Hematopoietic multipotent progenitor cell treated with erythropoietin and hydrocortisone succinate and interleukin-3 and kit ligand, for 8 days (in vitro differentiated cells): ENCODE data around the gene TMEM37.

Source experiments
- DNase-seq: peaks from one replicate; pipeline ENCODE4 v3.0.0-alpha.2; 2015

The TMEM37 gene

GRCh38 chr2:119461811-119462210 is 30.2 kb downstream of the TMEM37 start:
- no peak for DNase-seq

DNA sequence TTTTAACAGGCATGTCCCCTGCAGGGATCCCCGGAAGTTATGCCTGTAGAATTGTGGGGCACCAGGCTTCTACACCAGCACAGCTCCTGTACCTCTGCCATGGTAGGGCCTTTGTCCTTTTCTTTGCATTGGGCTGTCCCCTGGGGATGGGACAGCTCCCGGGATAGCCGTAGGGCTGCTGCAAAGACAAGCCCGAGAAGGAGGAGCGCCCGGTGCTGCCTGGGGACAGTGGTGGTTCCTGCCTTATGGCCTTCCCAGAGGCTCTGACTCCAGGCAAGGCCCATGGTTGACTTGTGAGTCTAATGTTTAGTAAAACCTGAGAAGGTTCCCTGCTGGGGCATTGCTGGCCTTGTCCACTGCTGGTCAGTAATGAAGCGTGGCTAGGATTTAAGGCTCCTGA is 30.9 kb downstream of the TMEM37 start:
- DNase-seq = no peak

GRCh38 chr2:119463136-119463535 is 31.5 kb downstream of the TMEM37 start:
- DNase-seq = no peak

- no peak for DNase-seq
These were observed 32.3 kb downstream of the TMEM37 start for GRCh38 chr2:119463990-119464389.

- no peak for DNase-seq
These were observed 33.3 kb downstream of the TMEM37 start for GRCh38 chr2:119464981-119465380.

GRCh38 chr2:119465687-119466086 is 34.0 kb downstream of the TMEM37 start:
- DNase-seq = no peak

DNA sequence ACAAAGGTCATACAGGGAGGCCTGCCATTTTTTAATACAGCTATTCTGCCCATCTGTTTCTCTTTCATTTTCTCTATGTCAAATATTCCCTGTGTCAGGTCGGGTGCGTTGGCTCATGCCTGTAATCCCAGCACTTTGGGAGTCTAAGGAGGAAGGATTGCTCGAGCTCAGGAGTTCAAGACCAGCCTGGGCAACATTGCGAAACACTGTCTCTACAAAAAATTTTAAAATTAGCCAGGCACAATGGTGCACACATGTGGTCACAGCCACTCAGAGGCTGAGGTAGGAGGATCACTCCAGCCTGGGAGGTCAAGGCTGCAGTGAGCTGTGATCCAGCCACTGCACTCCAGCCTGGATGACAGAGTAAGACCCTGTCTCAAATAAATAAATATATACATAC is 34.7 kb downstream of the TMEM37 start:
- no peak for DNase-seq

DNA sequence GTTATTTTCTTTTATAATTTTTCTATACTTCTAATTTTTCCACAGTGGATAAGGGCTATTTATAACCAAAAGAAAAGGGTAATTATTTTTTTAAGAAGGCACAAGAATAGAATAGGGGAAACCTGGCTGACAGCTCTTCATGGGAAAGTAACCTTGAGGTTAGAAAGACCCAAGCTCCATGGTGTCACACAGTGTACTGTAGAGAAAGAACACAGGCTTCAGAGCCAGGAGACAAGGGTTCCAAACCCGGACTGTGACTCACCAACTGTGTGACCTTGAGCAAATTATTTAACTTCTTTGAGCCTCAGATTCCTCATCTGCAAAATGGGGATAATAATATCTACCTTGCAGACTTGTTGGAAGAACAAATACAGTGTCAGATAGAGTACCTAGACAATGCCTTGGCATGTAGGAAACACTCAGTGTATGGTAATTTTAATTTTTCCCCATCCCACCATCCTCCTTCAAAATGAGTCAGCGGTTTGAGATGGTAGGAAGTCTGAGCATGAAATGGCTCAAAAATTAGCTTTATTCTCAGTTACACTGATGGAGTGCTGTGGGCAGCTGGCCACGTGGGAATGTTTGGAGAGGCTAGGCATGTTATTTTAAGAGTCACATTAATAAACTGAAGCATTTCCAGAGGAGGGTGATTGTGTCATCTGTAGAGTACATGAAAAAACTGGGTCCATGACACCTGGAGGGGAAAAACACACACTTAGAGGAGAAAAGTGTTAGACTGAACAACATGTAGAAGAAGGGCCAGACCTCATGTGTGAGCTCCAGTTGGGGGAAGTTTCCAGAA is 36.7 kb downstream of the TMEM37 start:
- DNase-seq = no peak

- no peak for DNase-seq
These were observed 37.5 kb downstream of the TMEM37 start for GRCh38 chr2:119469131-119469530.

DNA sequence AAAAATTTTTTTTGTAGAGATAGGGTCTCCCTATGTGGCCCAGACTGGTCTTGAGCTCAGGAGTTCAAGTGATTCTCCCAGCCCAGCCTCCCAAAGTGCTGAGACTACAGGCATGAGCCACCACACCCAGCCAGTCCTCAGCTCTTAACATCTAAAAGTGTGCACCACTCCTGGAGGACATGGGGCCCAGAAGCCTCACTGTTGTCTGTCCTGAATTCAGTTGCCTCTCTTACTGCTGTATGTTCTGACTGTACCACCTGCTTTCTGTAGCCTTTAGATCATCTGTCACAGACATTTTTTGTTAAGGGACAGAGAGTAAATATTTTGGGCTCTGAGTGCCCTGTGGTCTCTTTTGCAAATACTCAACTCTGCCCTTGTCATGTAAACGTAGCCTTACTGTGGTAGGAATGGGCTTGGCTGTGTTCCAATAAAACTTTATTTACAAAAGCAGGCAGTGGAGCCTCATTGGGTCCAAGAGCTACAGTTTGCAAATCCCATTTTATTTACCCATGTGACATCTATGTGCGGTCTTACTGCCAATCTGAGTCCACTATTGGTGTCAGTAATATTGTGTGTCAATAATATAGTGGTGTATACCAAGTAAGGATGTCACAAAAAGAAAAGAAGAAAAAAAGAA is 38.1 kb downstream of the TMEM37 start:
- DNase-seq = no peak

- no peak for DNase-seq
These were observed 41.1 kb downstream of the TMEM37 start for GRCh38 chr2:119472749-119473148.

DNA sequence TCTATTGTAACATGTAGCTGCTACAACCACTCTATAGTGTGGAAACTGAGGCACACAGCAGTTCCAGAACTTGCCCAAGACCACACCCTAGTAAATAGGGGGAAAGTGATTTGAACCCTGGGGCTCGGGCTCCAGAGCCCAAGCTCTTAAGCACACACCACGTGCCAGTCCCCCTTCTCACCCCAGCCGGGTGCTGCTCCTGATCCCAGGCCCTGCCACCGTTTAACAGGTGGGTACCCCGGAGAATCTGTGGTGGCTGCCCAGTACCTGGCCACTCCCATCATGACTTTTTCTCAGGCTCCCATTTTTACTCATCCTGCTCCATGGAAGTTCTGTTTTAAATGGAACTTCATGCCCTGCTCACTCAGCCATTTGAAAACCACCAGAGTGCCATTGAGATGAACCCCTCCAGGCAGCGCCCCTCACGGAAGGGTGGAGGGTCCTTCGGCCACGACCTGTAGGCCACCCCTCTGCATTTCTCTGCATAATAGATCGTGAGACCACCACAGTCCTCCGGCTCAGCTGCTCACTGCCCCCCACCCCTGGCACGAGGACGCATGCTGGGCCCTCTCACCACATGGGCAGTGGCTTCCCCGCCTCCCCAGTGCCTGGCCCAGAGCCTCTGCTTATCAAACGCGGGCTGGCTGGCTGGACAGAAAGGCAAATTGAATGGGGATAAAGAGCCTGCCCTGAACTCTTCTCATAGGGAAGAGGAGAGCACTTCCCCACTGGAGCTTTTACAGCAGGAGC is 42.1 kb downstream of the TMEM37 start:
- no peak for DNase-seq

- no peak for DNase-seq
These were observed 42.9 kb downstream of the TMEM37 start for GRCh38 chr2:119474371-119475224.

DNA sequence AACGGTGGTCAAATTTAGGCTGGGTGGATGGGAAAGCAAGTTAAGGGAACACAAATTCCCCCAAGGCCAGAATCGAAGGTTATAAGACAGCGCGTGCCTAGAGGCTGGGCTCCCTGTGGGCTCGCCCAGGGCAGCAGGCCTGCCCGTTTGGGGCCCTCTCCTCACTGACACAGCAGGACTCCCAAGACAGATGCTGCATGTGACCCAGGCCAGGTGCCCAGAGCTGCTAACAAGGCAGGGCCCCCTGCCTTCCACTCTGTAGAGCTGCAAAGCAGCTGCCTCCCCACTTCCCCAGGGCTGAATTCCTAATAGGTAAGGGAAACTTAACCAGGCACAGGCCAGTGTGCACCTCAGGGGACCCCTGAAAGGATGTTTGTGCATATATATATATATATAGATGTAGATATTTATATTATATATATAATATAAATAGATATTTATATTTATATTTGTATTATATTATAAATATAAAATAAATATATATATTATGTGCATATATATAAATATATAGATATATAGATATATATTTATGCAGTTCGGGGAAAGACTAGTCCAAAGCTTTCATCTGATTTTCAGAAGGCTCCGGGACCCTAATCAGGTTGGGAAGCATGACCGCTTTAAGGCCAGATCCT is 43.7 kb downstream of the TMEM37 start:
- no peak for DNase-seq

- DNase-seq = no peak
These were observed 44.2 kb downstream of the TMEM37 start for GRCh38 chr2:119475857-119476244.

- peak; percentile 35 for DNase-seq
These were observed 44.9 kb downstream of the TMEM37 start for GRCh38 chr2:119476301-119477112.

DNA sequence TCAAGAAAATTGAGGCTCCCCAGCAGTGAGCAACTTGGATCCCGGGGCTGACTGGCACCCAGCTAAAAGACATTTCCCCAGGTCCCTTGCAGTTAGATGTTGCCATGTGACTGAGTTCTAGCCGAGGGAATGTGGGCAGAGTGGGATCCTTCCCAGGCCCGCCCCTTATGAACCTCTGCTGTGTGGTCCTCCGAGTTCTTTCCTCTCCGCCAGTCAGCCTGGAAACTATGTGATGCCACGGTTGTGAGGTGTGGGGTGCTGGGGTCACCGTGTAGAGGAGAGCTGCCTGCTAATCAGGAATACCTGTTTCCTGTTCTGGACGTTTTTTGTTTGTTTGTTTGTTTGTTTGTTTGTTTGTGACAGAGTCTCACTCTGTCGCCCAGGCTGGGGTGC is 45.5 kb downstream of the TMEM37 start:
- no peak for DNase-seq

GRCh38 chr2:119478188-119478977 is 46.7 kb downstream of the TMEM37 start:
- no peak for DNase-seq

DNA sequence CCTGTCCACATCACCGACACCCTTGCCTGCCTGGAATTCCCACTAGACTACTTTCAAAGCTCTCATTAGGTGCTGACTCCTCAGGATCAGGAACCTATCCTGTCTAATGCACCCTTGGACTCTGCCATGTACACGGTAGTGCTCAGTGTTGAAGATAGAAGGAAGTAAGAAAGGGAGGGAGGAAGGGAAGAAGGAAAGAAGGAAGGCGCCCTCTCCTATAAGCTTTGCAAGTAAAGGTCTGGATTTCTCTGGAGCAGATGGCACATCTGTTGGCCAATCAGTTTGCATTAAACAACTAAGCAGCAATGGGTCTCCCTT is 47.3 kb downstream of the TMEM37 start:
- no peak for DNase-seq

- DNase-seq = no peak
These were observed 48.5 kb downstream of the TMEM37 start for GRCh38 chr2:119480184-119480583.

DNA sequence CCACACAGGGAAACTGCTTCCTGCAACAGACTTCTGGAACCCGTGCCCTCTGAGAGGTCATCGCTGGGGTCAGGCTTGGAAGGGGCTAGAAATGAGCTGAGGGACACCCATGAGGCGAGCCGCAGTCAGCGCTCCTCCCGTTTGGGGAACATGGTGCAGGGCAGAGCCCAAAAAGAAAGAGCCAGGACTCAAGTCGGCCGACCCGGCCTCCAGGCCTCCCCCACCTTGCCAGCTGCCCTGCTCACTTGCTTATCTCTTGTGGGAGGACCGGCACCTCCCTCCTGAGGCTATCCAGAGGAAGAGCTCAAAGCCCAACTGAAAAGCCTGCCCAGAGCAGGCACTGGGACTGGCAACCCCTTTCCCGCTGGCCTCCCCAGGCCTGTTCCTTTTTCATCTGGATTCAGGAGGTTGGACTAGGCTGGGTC is 49.1 kb downstream of the TMEM37 start:
- DNase-seq = peak; percentile 28
